ENCODE data around the gene ZFAND3.

GRCh38 chr6:37845026-37845911 is 25.7 kb downstream of the ZFAND3 start:
- TF ChIP-seq POLR2AphosphoS5 (IDR thresholded peaks at IDR 0.05; ENCODE audit: low read depth, low read length), result no peak
- TF ChIP-seq POLR2A (IDR thresholded peaks at IDR 0.05; ENCODE audit: low read depth, low read length), result no peak
